SK-MEL-5 (cell line): Measurements from ENCODE around the gene GPHB5. TPM values are rescaled to one million over a fixed set of nuclear protein-coding genes. Genes with fewer than 3 reads are reported as not detected.
A peak's percentile ranks its signal among the peaks of the same experiment; 100 is the strongest.
"Not testable (repeated sequence)": the region's sequence is repeated elsewhere in the genome, so short reads cannot be mapped to it uniquely, and the experiment has no call there.

Experiments used
- DNase-seq: peaks from one replicate; pipeline ENCODE4 v3.0.0-alpha.2; 2016; ENCODE audit warnings: low read depth, low spot score
- in situ Hi-C: cut with HindIII; loops from 2 replicates; pipeline ENCODE4 v1.10.0; 2016; ENCODE audit warnings: low sequenced_read_pairs, high pct_unique_total_duplicates, low pct_unique_long_range_greater_than_20kb
- polyA plus RNA-seq, 2 experiments: library from polyadenylated mRNA; depleted of rRNA; stranded (reverse); fragments of >200 nt; gene quantifications; 2 replicates each; pipeline ENCODE4 v1.2.3, GENCODE V29; 2015
- total RNA-seq: library from RNA; depleted of rRNA; stranded (reverse); fragments of >200 nt; shearing (Covaris generic); gene quantifications from 2 replicates; pipeline ENCODE4 v1.2.3, GENCODE V29; 2014; rRNA removed

Gene GPHB5, protein sequence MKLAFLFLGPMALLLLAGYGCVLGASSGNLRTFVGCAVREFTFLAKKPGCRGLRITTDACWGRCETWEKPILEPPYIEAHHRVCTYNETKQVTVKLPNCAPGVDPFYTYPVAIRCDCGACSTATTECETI
- total RNA-seq, result not detected in 2 replicates
- not detected in 2 replicates for polyA plus RNA-seq (2015; cell fraction: cytosol; rRNA removed)
- polyA plus RNA-seq (2015; cell fraction: nucleus; rRNA removed), result not detected in 2 replicates

DNA sequence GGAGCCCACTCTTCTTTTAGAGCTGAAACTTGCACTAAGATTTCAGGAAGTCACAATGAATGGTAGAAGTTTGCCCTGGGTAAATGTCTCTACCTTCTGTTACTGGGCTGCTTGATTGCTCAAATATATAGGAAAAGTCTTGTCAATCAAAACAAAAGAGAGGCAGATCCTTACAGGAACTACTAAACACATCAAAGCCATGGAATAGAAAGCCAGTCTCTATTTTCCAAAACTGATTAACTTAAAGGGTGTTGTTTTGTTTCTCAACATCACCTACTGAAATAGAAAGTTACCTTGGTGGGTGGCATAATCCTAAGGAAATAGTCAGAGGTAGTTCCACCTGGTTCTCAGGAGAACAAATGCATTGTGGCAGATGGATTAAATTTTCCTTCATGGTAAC is at the start of gene GPHB5:
Gene GPHB5 (minus strand): TSS at position 101 of the 400 bp plus-strand sequence. CDS start 1,086 bp downstream, outside the sequence.
- in situ Hi-C loops, result no loop called here
- no peak for DNase-seq

DNA sequence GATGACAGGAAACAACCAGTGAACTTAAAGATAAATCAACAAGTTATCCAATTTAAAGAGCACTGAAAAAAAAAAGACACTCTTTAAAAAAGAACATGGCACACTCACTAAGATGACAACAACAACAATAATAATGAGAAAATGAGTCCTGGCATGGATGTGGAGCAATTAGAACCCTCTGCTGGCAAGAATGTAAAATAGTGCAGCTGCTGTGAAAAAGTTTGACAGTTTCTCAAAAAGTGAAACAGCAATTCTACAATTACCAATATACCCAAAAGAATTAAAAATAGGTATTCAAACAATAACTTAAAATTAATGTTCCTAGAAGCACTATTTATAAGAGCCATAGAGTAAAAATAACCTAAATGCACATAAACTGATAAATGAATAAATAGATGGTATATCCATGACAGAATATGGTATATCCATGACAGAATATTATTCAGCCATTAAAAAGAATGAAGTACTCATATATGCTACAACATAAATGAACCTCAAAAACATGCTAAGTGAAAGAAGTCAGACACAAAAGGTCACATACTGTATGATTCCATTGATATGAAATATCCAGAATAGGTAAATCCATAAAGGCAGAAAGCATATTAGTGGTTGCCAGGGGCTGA is 49.1 kb upstream of the GPHB5 start:
- DNase-seq, result no peak
- in situ Hi-C loops, result no loop called here

DNA sequence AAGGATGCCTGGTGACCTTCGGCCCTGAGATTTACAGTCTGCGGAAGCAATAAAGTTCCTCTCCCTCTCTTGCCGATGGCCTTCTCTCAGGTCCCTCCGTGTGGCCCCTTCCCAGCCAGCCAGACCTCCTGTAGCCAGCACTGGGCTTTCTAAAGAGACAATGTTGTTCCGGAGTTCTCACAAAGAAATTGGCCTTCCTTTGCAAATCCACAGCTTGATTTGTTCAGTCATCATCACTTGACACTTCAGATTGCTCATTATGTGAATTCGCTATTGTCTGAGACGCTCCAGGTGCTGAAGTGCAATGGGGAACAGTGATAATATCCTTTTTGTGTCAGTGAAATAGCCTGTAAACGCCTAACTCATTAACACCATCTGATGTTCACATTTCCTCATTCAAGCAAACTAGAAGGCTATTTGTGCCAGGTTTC is 43.7 kb upstream of the GPHB5 start:
- no peak for DNase-seq
- in situ Hi-C loops, result no loop called here

DNA sequence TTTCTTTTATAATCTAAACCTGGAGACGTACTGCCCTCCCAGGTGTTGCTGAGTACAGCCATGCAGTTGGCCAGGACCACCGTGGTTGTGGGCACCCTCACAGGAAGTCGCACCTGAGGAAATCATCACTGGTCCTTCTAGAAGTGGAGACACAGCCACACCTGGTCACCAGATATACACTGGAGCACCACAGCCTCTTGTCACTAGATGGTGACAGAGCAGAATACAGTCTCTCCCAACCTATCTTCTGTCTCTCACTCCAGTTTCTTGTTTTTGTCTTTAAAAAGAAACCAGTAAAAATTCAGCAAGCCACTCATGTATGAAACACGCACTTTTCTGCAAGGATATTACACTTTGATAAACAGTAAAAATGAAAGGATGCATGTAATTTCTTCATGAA is 43.1 kb upstream of the GPHB5 start:
- in situ Hi-C loops, result no loop called here
- DNase-seq, result no peak

DNA sequence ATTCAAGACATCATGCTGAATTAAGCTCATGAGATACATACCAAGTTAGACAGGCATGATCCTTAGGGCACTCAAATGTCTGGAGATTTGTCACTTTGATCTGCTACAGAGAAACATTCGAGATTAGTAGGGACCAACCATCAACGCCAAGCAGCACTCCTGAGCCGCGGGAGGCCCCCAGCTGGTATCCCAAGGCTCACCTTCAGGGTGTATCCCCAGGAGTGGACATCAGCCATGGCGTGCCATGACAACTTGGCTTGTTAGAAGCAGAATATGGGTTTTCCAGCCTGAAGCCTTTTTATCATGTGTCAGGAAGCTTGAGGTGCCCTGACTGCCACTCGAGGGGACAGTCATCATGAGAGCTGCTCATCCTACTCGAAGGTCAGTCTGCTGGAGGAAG is 39.1 kb upstream of the GPHB5 start:
- DNase-seq, result no peak
- in situ Hi-C loops, result no loop called here

DNA sequence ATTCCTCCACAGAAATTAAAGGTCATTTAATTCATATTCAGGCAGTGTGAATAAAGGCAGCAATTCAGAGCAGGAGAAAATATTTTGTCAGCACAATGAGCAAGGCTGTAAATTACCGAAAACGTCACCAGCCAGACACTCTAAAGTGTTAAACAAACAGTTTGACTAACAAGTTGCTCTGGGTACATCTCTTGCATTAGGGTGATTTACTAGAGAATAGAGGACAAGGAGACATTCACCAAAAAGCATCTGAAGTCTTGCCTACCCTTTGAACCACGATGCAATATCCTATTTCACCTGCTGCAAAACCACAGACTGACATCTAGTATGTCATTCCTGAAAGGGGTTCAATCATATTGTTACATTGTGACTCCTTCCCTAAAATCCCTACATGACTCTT is 27.1 kb upstream of the GPHB5 start:
- DNase-seq, result no peak
- in situ Hi-C loops, result no loop called here

DNA sequence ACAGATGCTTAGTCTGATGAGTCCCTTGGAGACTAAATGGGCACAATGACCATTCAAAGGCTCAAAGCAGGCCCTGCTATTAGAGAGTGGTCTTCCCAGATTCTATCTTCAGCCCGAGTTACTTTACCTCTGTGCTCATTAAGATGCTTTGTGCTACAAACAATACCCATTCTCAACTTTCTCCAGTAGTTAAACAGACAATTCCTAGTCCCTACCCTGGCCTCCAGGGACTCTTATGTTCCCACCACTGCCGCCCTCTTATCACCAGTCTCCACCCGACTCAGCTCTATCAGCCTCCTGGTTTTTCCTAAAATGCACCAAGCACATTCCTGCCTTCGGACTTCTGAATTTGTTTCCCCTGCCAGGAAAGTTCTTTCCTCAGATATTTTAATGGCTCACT is 25.6 kb upstream of the GPHB5 start:
- in situ Hi-C loops, result no loop called here

DNA sequence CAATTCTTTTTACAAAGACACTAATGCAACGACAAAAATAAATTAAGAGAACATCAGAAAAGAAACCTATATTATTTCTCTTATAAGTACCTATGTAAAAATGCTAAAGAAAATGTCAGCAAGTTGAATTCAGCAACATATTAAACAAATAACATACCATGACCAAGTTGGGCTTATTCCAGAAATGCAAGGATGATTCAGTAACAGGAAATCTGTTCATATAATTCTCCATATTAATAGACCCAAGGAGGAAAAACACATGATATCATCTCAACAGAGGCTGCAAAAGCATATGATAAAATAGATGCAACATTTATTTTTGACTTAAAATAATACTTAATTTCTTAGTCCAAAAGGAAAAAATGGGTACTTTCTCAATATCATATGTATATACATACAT is 25.1 kb upstream of the GPHB5 start:
- in situ Hi-C loops, result no loop called here
- DNase-seq, result no peak

More for the DNA sequence above, 25.6 kb upstream of the GPHB5 start:
- DNase-seq, result no peak

DNA sequence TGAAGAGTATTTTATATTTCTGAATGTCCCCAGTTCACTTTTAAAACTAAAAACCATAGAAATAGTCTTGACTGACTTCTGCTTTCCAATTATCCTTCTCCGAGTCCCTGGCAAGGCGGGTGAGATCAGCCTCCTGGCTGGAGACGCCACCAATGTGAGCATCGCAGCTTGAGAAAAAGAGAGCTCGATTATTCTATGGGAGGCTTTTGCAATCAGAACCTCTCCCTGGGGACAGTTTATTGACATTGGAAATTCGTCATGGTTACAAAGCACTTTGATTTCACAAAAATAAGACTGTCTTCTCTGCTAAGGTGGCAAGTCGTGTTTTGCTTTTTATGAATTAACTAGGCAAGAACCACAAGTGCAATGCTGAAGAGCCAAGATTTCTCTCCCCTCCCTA is 23.6 kb upstream of the GPHB5 start:
- peak; percentile 28 for DNase-seq
- in situ Hi-C loops, result no loop called here

DNA sequence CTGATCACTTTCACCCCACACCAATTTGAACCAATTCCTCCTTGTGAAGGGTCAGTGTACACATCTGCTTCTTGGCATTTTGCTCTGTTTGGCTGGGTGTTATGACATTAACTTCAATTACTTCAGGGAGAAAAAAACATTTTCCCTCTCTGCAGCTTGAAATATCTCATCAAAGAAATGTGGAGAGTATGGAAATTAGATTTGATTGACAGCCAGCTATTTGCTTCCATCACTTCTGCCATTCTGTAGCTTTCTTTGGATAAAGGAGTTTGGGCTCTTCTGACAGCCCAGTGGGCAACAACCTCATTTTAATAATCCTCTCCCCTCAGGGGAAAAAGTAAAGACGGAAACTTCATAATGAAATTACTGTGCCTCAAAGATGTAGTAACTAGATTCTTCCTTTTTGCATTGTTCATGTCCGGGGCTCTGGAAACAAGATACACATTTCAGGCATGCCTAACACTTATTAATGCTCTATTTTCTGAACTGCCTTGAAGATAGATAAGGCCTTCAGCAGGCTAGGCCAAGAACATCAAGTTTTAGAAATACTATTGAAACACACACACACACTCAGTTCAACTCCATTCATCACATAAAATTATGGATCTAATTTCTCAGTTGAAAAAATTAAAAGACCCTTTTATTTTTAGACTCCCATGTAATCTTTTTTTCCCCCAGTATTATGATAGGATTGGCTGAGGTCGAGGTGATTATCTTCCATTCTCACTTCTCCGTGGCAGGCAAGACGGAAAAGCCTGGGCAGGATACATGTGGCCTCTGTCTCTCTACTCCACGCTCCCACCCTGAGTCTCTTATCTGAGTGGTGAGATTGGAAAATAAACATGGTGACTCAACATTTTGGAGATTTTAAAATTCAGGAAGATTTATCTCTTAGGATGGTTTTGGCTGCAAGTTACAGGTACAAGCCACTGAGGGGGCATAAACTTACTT is 10.3 kb upstream of the GPHB5 start:
- in situ Hi-C loops, result no loop called here
- no peak for DNase-seq

DNA sequence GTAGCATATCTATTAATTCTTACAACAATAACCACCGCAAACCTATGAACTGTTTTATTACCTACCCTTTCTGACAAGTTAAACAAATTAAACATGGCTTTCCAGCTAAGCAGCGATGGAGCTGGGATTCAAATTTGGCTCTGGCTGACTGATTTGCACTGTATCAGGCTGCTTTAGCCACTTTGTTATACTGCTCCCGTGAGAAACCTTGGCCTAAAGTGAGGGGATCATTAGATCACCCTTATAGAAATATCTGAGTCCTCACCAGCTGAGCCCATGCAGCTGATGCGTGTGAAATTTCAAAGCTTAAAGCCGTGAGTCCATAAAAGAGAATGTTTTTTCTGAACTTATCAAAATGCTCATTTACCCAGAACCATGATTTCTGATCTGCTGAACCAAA is 8.1 kb upstream of the GPHB5 start:
- in situ Hi-C loops, result no loop called here
- no peak for DNase-seq

DNA sequence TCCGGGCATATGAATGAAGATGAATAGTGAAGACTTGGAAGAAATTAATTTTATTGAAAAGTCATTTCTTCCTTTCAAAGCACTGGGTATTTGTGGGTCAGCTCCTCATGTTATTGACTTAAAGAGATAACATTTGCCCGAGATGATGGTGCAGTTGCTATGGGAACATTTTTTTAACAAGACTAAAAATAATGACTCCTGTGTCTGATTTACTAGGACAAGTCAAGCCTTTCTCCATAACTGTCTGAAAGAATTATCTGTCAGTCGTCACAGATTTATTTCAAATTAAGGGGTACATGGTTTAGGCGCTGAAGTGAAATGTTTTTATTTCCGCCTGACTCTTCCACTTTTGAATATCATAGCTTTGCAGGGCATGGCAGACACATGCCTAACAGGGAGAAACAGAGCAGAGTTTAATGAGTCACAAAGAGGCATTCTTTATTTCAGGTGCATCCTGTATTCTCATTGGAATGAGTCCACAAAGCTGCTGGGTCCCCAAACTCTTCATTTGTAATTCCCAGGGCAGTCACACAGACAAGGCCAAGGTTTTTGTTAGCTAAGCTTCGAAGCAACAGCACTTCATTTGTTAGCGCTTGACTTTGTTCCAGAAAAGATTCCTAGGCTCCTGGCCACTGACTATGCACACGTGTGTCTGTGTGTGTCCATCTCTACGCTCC is 4.3 kb upstream of the GPHB5 start:
- in situ Hi-C loops, result no loop called here
- DNase-seq, result no peak

DNA sequence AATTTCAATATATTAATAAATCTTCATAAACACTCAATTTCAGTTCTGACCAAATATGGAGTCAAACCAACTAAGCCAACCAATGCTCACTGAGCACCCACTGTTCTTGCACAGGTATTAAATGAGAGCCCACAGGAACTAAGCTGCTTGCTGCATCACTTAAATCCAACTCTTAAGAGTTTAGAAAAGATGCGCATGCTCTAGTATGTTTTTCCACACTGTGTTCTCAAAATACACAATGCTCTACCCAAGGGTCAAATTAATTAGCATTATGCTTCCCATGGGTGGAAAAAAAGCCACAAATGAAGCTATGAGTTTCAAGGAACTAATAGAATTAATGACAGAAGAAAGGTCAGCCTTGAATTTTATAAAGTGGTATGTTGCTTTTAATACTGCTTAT is 3.7 kb upstream of the GPHB5 start:
- in situ Hi-C loops, result no loop called here
- DNase-seq, result no peak

DNA sequence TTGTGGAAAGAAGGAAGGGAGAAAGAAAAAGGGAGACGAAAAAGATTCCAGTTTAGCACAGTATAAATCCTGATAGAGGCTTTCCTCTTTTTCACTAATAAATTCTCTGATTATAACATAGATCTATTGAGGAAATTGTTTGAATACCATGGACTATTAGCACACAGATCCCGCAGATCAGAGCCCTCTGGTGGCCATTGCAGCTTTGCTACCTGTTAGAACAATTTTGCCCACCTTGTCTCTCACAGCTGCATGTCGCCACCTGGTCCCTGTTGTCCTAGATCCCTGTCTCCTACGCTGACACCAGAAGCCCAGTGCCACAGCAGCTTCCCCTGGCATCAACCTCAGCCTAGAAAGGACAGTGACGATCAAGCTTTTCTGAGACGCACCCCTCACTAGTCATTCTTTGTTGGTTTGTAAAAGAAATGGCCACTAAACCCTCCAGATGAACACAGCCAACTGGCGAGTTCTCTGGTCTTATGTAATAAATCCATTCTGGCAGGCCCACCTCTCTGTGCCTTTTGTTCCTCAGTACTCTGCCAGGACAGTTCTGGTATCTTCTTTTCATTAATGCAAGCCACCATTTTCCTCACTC is 9.9 kb downstream of the GPHB5 start:
- DNase-seq, result peak; percentile 43
- in situ Hi-C loops, result no loop called here

DNA sequence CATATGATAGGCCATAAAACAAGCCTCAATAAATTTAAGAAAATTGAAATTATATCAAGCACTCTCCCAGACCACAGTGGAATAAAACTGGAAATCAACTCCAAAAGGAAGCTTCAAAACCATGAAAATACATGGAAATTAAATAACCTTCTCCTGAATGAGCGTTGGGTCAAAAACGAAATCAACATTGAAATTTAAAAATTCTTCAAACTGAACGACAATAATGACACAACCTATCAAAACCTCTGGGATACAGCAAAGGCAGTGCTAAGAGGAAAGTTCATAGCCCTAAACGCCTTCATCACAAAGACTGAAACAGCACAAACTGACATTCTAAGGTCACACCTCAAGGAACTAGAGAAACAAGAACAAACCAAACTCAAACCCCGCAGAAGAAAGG is 14.3 kb downstream of the GPHB5 start:
- in situ Hi-C loops, DNase-seq: not testable (repeated sequence)

DNA sequence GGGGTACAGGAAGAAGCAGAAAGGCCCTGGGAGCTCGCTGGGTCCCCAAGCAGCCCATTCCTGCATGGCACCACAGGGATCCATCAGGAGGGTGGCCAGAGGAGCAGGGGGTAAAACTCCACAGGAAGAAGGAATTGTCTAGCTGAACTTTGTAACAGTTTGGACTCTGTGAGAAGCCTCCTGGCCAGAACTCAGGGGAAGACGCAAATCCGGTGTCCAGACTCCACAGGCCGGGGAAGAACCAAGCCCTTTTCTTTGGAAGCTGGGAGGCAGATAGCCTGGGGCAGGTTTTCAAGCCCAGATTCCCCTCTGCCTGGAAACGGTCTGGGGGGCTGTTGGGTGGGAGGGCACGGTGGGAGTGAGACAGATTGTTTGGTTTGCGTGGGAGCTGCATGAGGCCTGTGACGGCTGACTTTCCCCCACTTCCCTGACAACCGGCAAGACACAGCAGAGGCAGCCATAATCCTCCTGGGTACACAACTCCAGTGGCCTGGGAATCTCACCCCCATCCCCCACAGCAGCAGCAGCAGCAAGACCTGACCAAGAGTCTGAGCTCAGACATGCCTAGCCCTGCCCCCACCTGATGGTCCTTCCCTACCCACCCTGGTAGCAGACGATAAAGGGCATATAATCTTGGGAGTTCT is 16.7 kb downstream of the GPHB5 start:
- DNase-seq, result no peak
- in situ Hi-C loops, result no loop called here

DNA sequence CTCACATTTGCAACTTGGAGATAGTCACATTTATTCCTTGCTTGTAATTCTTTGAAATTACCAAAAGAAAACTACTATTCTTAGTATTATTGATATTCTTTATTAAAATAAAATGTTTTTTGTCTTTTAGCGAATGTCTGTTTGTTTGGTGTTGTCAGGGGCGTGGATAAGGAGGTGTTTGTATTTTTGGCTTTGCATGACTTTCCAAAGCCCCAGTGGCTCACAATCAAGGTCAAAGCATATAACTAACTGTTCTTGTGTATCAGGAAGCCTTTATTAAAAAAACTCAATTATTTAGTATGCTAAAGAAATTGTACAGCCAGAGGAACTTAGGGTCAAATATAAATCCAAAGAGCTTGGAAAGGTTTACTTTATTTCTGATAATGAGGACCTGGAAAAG is 17.9 kb downstream of the GPHB5 start:
- no peak for DNase-seq
- in situ Hi-C loops, result no loop called here
